ENCODE results near the gene ANKRD31. TPM values are rescaled to one million over a fixed set of nuclear protein-coding genes. Genes with fewer than 3 reads are reported as not detected.

Gene ANKRD31
- total RNA-seq, 1 donor from 2014 or later: 0.13 TPM

DNA sequence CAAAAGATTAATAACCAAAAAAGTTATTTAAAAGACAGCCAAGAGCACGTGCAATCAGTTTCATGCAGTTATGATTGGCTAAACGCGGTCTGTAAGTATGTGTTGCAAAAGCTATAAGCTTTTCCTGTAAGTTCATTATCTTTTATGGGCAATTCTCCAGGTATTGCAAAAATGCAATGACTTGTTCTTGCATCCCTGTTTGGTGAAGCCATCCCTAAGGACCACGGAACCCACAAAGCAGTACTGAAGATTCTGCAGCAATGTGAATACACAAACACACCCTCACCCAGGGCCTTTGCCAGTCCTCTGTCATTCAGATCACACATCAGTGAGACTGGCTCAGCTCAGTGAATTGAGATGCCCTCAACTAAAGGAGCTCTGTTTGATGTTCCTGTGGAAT lies 195.7 kb downstream of the ANKRD31 start:
- H3K9me3 Mint-ChIP-seq (ENCODE audit: unreplicated experiment): peaks cover 5% of the 10 kb centered on the region
- H3K4me1 Mint-ChIP-seq (ENCODE audit: unreplicated experiment): peaks cover 10% of the 10 kb centered on the region
- no peak overlapping the region for H3K4me3 Mint-ChIP-seq (ENCODE audit: unreplicated experiment)
- H3K27ac Mint-ChIP-seq (ENCODE audit: unreplicated experiment): no peak overlapping the region
- no peak for DNase-seq (ENCODE audit: extremely low spot score, unreplicated experiment)
- H3K36me3 Mint-ChIP-seq (ENCODE audit: unreplicated experiment): peaks cover 24% of the 10 kb centered on the region
- H3K27me3 Mint-ChIP-seq (ENCODE audit: unreplicated experiment): no peaks in the 10 kb centered on the region
- TF ChIP-seq, protein P1, sequence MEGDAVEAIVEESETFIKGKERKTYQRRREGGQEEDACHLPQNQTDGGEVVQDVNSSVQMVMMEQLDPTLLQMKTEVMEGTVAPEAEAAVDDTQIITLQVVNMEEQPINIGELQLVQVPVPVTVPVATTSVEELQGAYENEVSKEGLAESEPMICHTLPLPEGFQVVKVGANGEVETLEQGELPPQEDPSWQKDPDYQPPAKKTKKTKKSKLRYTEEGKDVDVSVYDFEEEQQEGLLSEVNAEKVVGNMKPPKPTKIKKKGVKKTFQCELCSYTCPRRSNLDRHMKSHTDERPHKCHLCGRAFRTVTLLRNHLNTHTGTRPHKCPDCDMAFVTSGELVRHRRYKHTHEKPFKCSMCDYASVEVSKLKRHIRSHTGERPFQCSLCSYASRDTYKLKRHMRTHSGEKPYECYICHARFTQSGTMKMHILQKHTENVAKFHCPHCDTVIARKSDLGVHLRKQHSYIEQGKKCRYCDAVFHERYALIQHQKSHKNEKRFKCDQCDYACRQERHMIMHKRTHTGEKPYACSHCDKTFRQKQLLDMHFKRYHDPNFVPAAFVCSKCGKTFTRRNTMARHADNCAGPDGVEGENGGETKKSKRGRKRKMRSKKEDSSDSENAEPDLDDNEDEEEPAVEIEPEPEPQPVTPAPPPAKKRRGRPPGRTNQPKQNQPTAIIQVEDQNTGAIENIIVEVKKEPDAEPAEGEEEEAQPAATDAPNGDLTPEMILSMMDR (IDR thresholded peaks at IDR 0.05): no peak

DNA sequence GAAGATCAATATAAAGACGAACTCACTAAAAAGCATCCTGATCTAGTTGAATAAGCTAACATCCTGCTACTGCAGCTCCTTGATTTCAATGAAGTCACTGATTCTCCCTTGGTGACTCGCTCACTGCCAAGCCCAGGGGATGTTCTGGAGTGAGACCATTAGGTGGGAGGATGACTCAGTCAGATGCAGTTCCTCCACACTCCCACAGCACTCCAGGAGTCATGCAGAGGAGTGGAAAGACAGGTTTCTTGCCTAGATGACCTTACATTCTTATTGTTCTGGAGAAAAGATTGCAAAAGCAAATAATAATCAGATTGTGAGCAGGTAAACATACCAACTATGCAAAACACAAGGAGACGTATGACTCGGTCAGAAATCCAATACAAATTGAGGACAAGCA lies 199.6 kb downstream of the ANKRD31 start:
- no peak overlapping the region for H3K27ac Mint-ChIP-seq (ENCODE audit: unreplicated experiment)
- DNase-seq (ENCODE audit: extremely low spot score, unreplicated experiment): no peak
- H3K27me3 Mint-ChIP-seq (ENCODE audit: unreplicated experiment): no peaks in the 10 kb centered on the region
- H3K4me1 Mint-ChIP-seq (ENCODE audit: unreplicated experiment): peaks cover 5% of the 10 kb centered on the region
- no peaks in the 10 kb centered on the region for H3K9me3 Mint-ChIP-seq (ENCODE audit: unreplicated experiment)
- H3K4me3 Mint-ChIP-seq (ENCODE audit: unreplicated experiment): no peak overlapping the region
- no peaks in the 10 kb centered on the region for H3K36me3 Mint-ChIP-seq (ENCODE audit: unreplicated experiment)
- TF ChIP-seq, protein P1 (IDR thresholded peaks at IDR 0.05): no peak

GRCh38 chr5:75034137-75034739 lies 202.4 kb downstream of the ANKRD31 start:
- H3K27ac Mint-ChIP-seq (ENCODE audit: unreplicated experiment): no peak overlapping the region

GRCh38 chr5:75031366-75031765 lies 205.3 kb downstream of the ANKRD31 start:
- Mint-ChIP-seq H3K36me3 (ENCODE audit: unreplicated experiment) (no peaks in the 10 kb centered on the region), H3K27ac (ENCODE audit: unreplicated experiment) (no peak overlapping the region), H3K4me1 (ENCODE audit: unreplicated experiment) (no peaks in the 10 kb centered on the region), H3K9me3 (ENCODE audit: unreplicated experiment) (no peaks in the 10 kb centered on the region), H3K27me3 (ENCODE audit: unreplicated experiment) (no peaks in the 10 kb centered on the region), H3K4me3 (ENCODE audit: unreplicated experiment) (no peak overlapping the region)
- DNase-seq (ENCODE audit: extremely low spot score, unreplicated experiment): no peak
- TF ChIP-seq, protein P1 (IDR thresholded peaks at IDR 0.05): no peak

More at GRCh38 chr5:75034137-75034739, 202.4 kb downstream of the ANKRD31 start:
- no peak for DNase-seq (ENCODE audit: extremely low spot score, unreplicated experiment)
- TF ChIP-seq, protein P1 (IDR thresholded peaks at IDR 0.05): no peak
- no peaks in the 10 kb centered on the region for H3K9me3 Mint-ChIP-seq (ENCODE audit: unreplicated experiment)
- peaks cover 5% of the 10 kb centered on the region for H3K4me1 Mint-ChIP-seq (ENCODE audit: unreplicated experiment)
- H3K27me3 Mint-ChIP-seq (ENCODE audit: unreplicated experiment): no peaks in the 10 kb centered on the region
- H3K36me3 Mint-ChIP-seq (ENCODE audit: unreplicated experiment): no peaks in the 10 kb centered on the region
- H3K4me3 Mint-ChIP-seq (ENCODE audit: unreplicated experiment): no peak overlapping the region

DNA sequence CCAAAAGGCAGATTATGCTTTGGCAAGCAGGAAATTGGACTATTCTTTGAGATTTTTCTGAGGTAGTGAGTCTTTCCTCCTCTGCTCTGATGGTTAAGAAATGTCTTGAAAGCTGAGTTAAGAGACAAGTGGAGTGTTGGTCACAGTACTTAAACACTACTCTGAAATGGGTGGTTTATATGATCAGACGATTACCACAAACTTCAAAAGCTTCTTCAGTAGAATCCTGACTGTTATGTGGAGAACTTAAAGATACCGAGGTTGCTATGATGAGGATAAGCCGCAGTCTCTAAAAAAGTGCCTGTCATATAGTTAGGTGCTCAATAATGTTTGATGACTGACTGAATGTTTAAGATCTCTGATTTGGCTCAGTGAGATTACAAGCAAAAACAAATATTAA lies 208.6 kb downstream of the ANKRD31 start:
- no peak for DNase-seq (ENCODE audit: extremely low spot score, unreplicated experiment)
- Mint-ChIP-seq H3K36me3 (ENCODE audit: unreplicated experiment) (no peaks in the 10 kb centered on the region), H3K9me3 (ENCODE audit: unreplicated experiment) (no peaks in the 10 kb centered on the region), H3K27me3 (ENCODE audit: unreplicated experiment) (no peaks in the 10 kb centered on the region), H3K4me3 (ENCODE audit: unreplicated experiment) (no peak overlapping the region), H3K4me1 (ENCODE audit: unreplicated experiment) (peaks cover 7% of the 10 kb centered on the region), H3K27ac (ENCODE audit: unreplicated experiment) (no peak overlapping the region)
- TF ChIP-seq, protein P1 (IDR thresholded peaks at IDR 0.05): no peak
